HepG2 (cell line): ENCODE measurements around the gene CMC1. TPM values are rescaled to one million over a fixed set of nuclear protein-coding genes. Genes with fewer than 3 reads are reported as not detected.

Experiments used
- ATAC-seq: fragments of 200-7000 bp; cut with Tn5 transposase; 3 replicates; pipeline ENCODE4 v1.9.1; 2020; ENCODE audit warnings: mild to moderate bottlenecking, moderate library complexity
- BruUV-seq: library from RNA; stranded (reverse); fragments of 400-500 nt; replicated peaks from 2 replicates; lab custom pipeline; 2021; lab: Mats Ljungman, UMichigan
- CTCF ChIA-PET: fragments of 300-600 bp; formaldehyde crosslinking; extraction: SDS; loops from one replicate; lab custom pipeline; 2021; ENCODE audit warnings: low total read pairs, inconsistent platforms, low intra/inter-chr PET ratio; lab: Yijun Ruan, JAX
- POLR2A ChIA-PET: fragments of 350-600 bp; sonication (Branson Sonifier 250); formaldehyde crosslinking; loops from one replicate; lab custom pipeline; 2020; ENCODE audit warnings: antibody characterized with exemption, inconsistent platforms; lab: Yijun Ruan, JAX
- DNase-seq: peaks from one replicate; pipeline ENCODE4 v3.0.0-alpha.2; 2015; ENCODE audit warnings: low spot score
- FAIRE-seq: peaks from 3 replicates; lab custom pipeline; 2011; peaks lifted over from hg19 to GRCh38; lab: Jason Lieb, UNC
- H2AFZ ChIP-seq: one replicate; pipeline ENCODE4 v1.6.1; 2011; ENCODE audit warnings: low read length, inconsistent platforms
- H3K27ac ChIP-seq: fragments of 300-600 bp; 3 replicates; pipeline ENCODE4 v1.8.0; 2011; ENCODE audit warnings: mixed run types, mild to moderate bottlenecking, mixed read lengths, low read length, inconsistent platforms; ENCODE audit not compliant: insufficient read depth; ENCODE audit errors: extremely low read length
- H3K27me3 ChIP-seq, 2 experiments: fragments of 200-600 bp in 1 of 2; 2 replicates in 1 of 2; 3 replicates in 1 of 2; pipeline versions ENCODE4 v1.6.0 to v1.8.0; 2011; ENCODE audit warnings: low read length in 2 of 2, mild to moderate bottlenecking in 2 of 2, moderate library complexity in 2 of 2, inconsistent platforms in 1 of 2; ENCODE audit not compliant: insufficient read depth in 2 of 2, control insufficient read depth in 1 of 2
- H3K36me3 ChIP-seq, 2 experiments: fragments of 200-600 bp in 1 of 2; replicated peaks in 1 of 2; 2 replicates in 1 of 2; 3 replicates in 1 of 2; pipeline versions ENCODE4 v1.5.1 to v1.8.0; 2011; ENCODE audit warnings: low read length in 2 of 2, inconsistent platforms in 1 of 2; ENCODE audit not compliant: insufficient read depth in 2 of 2, control insufficient read depth in 1 of 2
- H3K4me1 ChIP-seq: 2 replicates; pipeline ENCODE4 v1.5.1; 2012; ENCODE audit warnings: low read length, inconsistent platforms; ENCODE audit not compliant: insufficient read depth
- H3K4me2 ChIP-seq: 2 replicates; pipeline ENCODE4 v1.6.0; 2011; ENCODE audit warnings: low read depth, low read length, inconsistent platforms
- H3K4me3 ChIP-seq, 3 experiments: fragments of 200-600 bp in 1 of 3; sonication (generic), shearing (Covaris generic) in 1 of 3; replicated peaks in 1 of 3; 2 replicates each; pipeline ENCODE4 v1.5.1; 2011 to 2016; ENCODE audit warnings: low read length in 3 of 3, inconsistent platforms in 2 of 3, low read depth in 2 of 3, mild to moderate bottlenecking in 2 of 3, control low read depth in 1 of 3, mixed read lengths in 1 of 3; ENCODE audit not compliant: insufficient read depth in 1 of 3
- H3K79me2 ChIP-seq: one replicate; pipeline ENCODE4 v1.6.1; 2011; ENCODE audit warnings: low read length, inconsistent platforms; ENCODE audit not compliant: insufficient read depth
- H3K9ac ChIP-seq: 2 replicates; pipeline ENCODE4 v1.6.0; 2011; ENCODE audit warnings: mild to moderate bottlenecking, low read depth, low read length, inconsistent platforms; ENCODE audit not compliant: insufficient read depth
- H3K9me3 ChIP-seq: 2 replicates; pipeline ENCODE4 v1.5.1; 2012; ENCODE audit warnings: mild to moderate bottlenecking, low read length
- H4K20me1 ChIP-seq: 2 replicates; pipeline ENCODE4 v1.6.0; 2011; ENCODE audit warnings: inconsistent platforms, mild to moderate bottlenecking, low read length, moderate library complexity; ENCODE audit not compliant: insufficient read depth
- ATF7 ChIP-seq, 2 experiments: fragments of 450-650 bp in 1 of 2; sonication (generic) in 1 of 2; formaldehyde crosslinking in 1 of 2; IDR thresholded peaks; 2 replicates each; pipeline versions ENCODE4 v1.4.0 to v1.6.1; 2016 to 2020; ENCODE audit warnings: antibody characterized with exemption in 1 of 2, mild to moderate bottlenecking in 1 of 2, missing genetic modification reagents in 1 of 2
- HDAC2 ChIP-seq: sonication (generic); formaldehyde crosslinking; IDR thresholded peaks from 2 replicates; pipeline ENCODE4 v1.4.0; 2020; ENCODE audit warnings: missing genetic modification reagents
- HOXA5 ChIP-seq: sonication (generic); formaldehyde crosslinking; IDR thresholded peaks from 2 replicates; pipeline ENCODE4 v1.4.0; 2020; ENCODE audit warnings: missing genetic modification reagents
- ISL2 ChIP-seq: sonication (generic); formaldehyde crosslinking; IDR thresholded peaks from 2 replicates; pipeline ENCODE4 v1.5.0; 2020; ENCODE audit warnings: missing genetic modification reagents
- KIAA2018 ChIP-seq: sonication (generic); formaldehyde crosslinking; IDR thresholded peaks from 2 replicates; pipeline ENCODE4 v1.5.0; 2020; ENCODE audit warnings: mild to moderate bottlenecking, missing genetic modification reagents, borderline replicate concordance
- MXI1 ChIP-seq: IDR thresholded peaks from 3 replicates; pipeline ENCODE4 v1.6.1; 2012; ENCODE audit warnings: low read depth, low read length, inconsistent platforms, borderline replicate concordance
- MYC ChIP-seq: sonication (generic); formaldehyde crosslinking; IDR thresholded peaks from 2 replicates; pipeline ENCODE4 v1.9.0; 2021; ENCODE audit warnings: missing genetic modification reagents, borderline replicate concordance
- PAF1 ChIP-seq: IDR thresholded peaks from 2 replicates; pipeline ENCODE4 v1.6.1; 2016; ENCODE audit warnings: missing genetic modification reagents, missing compliant biosample characterization
- POLR2A ChIP-seq, 2 experiments: IDR thresholded peaks; 2 replicates each; pipeline ENCODE4 v1.6.1; 2011; ENCODE audit warnings: low read depth in 2 of 2, low read length in 2 of 2, mild to moderate bottlenecking in 1 of 2, moderate library complexity in 1 of 2; ENCODE audit not compliant: insufficient read depth in 1 of 2
- SETDB1 ChIP-seq: sonication (generic); formaldehyde crosslinking; IDR thresholded peaks from 2 replicates; pipeline ENCODE4 v1.5.1; 2020; ENCODE audit warnings: missing genetic modification reagents, mild to moderate bottlenecking, borderline replicate concordance
- SMAD9 ChIP-seq: sonication (generic); formaldehyde crosslinking; IDR thresholded peaks from 2 replicates; pipeline ENCODE4 v1.5.1; 2020; ENCODE audit warnings: mild to moderate bottlenecking, missing genetic modification reagents
- TBP ChIP-seq: sonication (generic); formaldehyde crosslinking; IDR thresholded peaks from 2 replicates; pipeline ENCODE4 v1.5.0; 2020; ENCODE audit warnings: missing genetic modification reagents
- TIGD3 ChIP-seq: sonication (generic); formaldehyde crosslinking; IDR thresholded peaks from 2 replicates; pipeline ENCODE4 v1.5.1; 2020; ENCODE audit warnings: mild to moderate bottlenecking, missing genetic modification reagents, borderline replicate concordance
- ZNF138 ChIP-seq: sonication (generic); formaldehyde crosslinking; IDR thresholded peaks from 2 replicates; pipeline ENCODE4 v1.5.0; 2020; ENCODE audit warnings: mild to moderate bottlenecking, low read depth, missing genetic modification reagents
- ZNF546 ChIP-seq: sonication (generic); formaldehyde crosslinking; conservative IDR thresholded peaks from 2 replicates; pipeline ENCODE4 v1.8.1; 2023; ENCODE audit warnings: mild to moderate bottlenecking, missing genetic modification reagents
- ZNF772 ChIP-seq: sonication (generic); formaldehyde crosslinking; IDR thresholded peaks from 2 replicates; pipeline ENCODE4 v1.5.0; 2020; ENCODE audit warnings: mild to moderate bottlenecking, missing genetic modification reagents
- WGBS: methylation state at CpG from one replicate; pipeline ENCODE4 v1.1.6; 2017; ENCODE audit warnings: low lambda C conversion rate; 5-methylcytosine and 5-hydroxymethylcytosine counted together
- in situ Hi-C: cut with HindIII; loops from 2 replicates; pipeline ENCODE4 v1.10.0; 2017; ENCODE audit warnings: low pct_unique_long_range_greater_than_20kb; ENCODE audit not compliant: extremely low pct_ligation_motif_present
- intact Hi-C: fragments of 100-400 bp; cut with micrococcal nuclease; formaldehyde crosslinking; loops from one replicate; pipeline ENCODE4 v1.10.0; 2022; ENCODE audit not compliant: unreplicated experiment
- polyA plus RNA-seq, 8 experiments: library from polyadenylated mRNA; depleted of rRNA in 3 of 8; stranded (reverse) in 7 of 8; unstranded in 1 of 8; fragments of >200 nt; fragmentation: Illumina TruSeq in 4 of 8; extraction: Trizol in 4 of 8; gene quantifications; 2 replicates each; pipeline versions ENCODE4 v1.2.1 to v1.2.3, GENCODE V29; 2011 to 2016; ENCODE audit warnings: low read depth in 4 of 8, missing spikeins in 1 of 8, mixed read lengths in 1 of 8; ENCODE audit not compliant: insufficient read depth in 1 of 8
- total RNA-seq, 5 experiments: library from RNA; depleted of rRNA; stranded (reverse); fragments of >200 nt; fragmentation: Illumina TruSeq; extraction: Trizol; gene quantifications; 2 replicates each; pipeline ENCODE4 v1.2.3, GENCODE V29; 2016; ENCODE audit warnings: low read depth in 1 of 5

The CMC1 gene
- total and polyA plus RNA-seq, 2 of the 13 experiments (the other 11 are each of a cell fraction or from before 2014, with no cell fraction given): 22.1 to 29.5 TPM

- FAIRE-seq: no peak
- Histone ChIP-seq H3K27me3 (no peaks in the 10 kb centered on the region), H3K79me2 (peaks cover 42% of the 10 kb centered on the region), H3K36me3 (no peaks in the 10 kb centered on the region), H2AFZ (peak overlapping the region; percentile 93), H4K20me1 (no peaks in the 10 kb centered on the region; the same call in 1 of the 2 replicates), H3K9ac (peak overlapping the region; percentile 86), H3K27ac (peak overlapping the region; percentile 96), H3K4me3 (peak overlapping the region; percentile 76 to 94 (median 93)), H3K4me1 (peaks cover 36% of the 10 kb centered on the region), H3K9me3 (no peaks in the 10 kb centered on the region), H3K4me2 (peak overlapping the region; percentile 76)
- ATAC-seq: no peak
- CTCF ChIA-PET: no interaction called here
- POLR2A ChIA-PET: interaction anchor here (0.7 to 1.9 kb wide), 12 partner anchors 9 to 865 kb away, joined by 3 to 15 read pairs (median 4); partner anchors contain the start of genes CMC1, EOMES and SLC4A7
- 4% methylated on average over 13 of the region's 13 CpGs for WGBS
- no peak for DNase-seq
- intact Hi-C loops (loop anchor here (5.0 to 10.0 kb wide), 3 partner anchors 107 to 987 kb away; partner anchors contain the start of gene CMC1), in situ Hi-C loops (no loop called here)
- BruUV-seq: TSS peak; percentile 74
- TF ChIP-seq ZNF546 (CRISPR knock-in tag) (no peak), ZNF138 (no peak), HOXA5 (no peak), SMAD9 (CRISPR knock-in tag) (no peak), MXI1 (0 out of 3 replicates have a peak, but pooled peaks have one; percentile 2), TIGD3 (CRISPR knock-in tag) (no peak), PAF1 (CRISPR knock-in tag) (no peak), MYC (CRISPR knock-in tag) (no peak), POLR2A (IDR thresholded peaks at IDR 0.05; ENCODE audit: insufficient read depth in 1 of 2, low read depth in 2 of 2, low read length in 2 of 2) (peak in 1 of 2 experiments; percentile 7; a peak in 1 of 4 replicates), TBP (CRISPR knock-in tag) (no peak), ZNF772 (CRISPR knock-in tag) (no peak), KIAA2018 (no peak), SETDB1 (CRISPR knock-in tag) (no peak), HDAC2 (CRISPR knock-in tag) (no peak), ATF7 (IDR thresholded peaks at IDR 0.05) (no peak), ATF7 (CRISPR knock-in tag; IDR thresholded peaks at IDR 0.05) (no peak), ISL2 (CRISPR knock-in tag) (no peak)
Measured at GRCh38 chr3:28349469-28350000, 108.1 kb downstream of the CMC1 start.
